Activated CD4-positive, CD25-positive, alpha-beta regulatory T cell treated with anti-CD3 and anti-CD28 coated beads, Interleukin-2, amount 50 U/mL, for 72 hours (primary cell): ENCODE data around the gene TMC2.

Experiments
- DNase-seq: peaks from one replicate; pipeline ENCODE4 v3.0.0; 2021

Gene TMC2

DNA sequence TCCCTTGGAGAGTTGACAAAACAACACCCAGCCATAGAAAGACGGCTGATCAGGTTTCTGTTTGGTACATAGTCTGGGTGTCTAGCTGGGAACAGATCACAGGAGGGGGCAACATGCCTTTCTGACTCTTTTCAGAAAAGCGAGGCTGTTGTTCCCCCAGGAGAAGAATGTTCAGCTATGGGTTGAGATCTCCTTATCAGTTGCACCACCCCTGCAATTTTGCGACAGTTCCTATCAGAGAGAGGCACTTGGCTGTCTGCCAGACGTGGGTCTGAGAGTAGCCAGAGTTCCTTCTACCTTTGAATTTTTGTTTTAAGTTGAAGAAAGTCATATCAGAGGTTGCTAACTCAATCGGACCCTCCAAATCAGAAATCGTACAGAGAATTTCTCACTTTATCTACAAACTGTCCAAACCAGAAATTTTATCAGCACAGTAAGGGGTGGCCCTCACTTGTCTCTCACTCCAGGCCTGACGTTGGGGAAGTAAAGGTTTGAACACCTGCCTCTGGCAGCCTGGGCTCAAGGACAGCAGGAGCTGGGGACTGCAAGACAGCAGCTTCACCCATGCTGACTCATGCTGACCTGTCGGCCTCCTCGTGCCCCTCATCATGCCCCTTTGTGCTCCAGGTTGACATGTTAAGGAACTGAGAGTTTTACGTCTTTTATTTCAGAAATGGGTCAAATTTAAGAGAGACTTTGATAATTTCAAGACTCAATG is 42.3 kb downstream of the TMC2 start:
- DNase-seq: no peak

DNA sequence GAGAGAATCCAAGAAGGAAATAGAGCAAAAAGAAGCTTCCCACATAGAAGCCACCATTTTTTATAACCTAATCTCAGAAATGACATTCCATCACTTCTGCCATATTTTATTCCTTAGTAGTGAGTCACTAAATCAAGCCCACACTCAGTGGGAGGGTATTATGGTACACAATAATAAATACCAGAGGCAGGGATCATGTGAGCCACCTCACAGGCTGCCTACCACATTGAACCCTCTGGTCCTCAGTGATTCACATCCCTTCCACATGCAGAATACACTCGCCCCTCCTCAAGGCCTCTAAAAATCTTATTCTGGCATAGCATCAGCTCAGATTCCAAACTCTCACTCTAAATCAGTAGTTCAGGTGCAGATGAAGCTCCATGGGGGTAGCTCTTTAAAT is 49.4 kb downstream of the TMC2 start:
- no peak for DNase-seq

DNA sequence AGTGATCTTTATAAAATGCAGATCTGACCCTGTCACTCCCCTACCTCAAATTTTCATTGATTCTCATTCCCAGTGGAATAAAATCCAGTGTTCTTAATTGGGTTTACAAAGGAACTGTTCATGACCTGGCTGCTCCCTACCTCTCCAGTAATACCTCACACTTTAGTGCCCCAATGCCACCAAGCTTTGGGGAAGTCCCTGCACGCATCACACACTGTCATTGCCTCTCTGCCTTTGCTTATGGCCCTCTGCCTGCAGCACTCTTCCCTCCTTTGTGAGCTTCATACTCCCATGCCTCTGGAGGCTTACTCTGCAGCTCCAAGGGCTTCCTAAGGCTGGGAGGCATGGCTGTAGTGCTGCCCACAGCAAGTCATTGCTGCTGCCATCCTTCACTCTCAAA is 57.4 kb downstream of the TMC2 start:
- DNase-seq: no peak

DNA sequence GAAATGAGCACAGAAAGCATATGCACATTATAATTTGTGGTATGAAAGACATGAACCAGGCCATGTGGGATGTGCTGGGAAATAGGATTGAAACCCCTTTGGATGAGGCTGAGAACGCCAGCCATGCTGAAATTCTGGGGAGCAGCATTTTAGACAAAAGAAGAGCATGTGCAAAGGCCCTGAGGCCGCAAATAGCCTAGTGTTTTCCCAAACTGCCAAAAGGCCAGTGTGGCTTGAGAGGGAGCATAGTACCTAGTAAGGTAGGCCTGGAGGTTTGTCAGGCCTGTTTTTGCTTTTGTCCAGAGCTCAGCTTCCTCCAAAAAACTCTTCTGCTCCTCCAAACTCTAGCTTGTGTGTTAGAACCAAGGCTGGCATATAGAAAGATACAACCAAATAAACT is 58.7 kb downstream of the TMC2 start:
- DNase-seq: no peak

DNA sequence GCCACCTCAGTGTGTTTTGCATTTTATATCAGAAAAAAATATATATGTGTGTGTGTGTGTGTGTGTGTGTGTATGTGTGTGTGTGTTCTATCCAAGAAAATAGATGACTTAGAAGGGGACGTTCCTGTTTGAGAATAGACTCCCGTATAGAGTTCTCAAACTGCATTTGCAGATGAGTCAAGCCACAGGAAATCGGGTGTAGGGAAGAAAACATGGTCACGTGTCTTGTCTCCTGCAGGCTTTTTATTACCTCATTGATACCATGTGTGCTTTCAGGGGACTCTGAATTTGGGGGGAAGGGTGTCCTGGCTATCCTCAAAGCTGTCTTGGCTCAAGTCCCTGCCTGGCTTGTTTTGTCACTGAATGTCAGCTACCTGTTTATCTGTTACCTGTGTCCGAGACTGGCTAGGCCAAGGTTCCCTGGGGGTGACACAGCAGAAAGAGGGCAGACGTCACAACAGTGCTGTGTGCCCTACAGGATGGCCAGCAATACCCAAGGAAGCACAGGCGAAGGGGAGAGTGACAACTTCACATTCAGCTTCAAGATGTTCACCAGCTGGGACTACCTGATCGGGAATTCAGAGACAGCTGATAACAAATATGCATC is 60.4 kb downstream of the TMC2 start:
- DNase-seq: no peak

DNA sequence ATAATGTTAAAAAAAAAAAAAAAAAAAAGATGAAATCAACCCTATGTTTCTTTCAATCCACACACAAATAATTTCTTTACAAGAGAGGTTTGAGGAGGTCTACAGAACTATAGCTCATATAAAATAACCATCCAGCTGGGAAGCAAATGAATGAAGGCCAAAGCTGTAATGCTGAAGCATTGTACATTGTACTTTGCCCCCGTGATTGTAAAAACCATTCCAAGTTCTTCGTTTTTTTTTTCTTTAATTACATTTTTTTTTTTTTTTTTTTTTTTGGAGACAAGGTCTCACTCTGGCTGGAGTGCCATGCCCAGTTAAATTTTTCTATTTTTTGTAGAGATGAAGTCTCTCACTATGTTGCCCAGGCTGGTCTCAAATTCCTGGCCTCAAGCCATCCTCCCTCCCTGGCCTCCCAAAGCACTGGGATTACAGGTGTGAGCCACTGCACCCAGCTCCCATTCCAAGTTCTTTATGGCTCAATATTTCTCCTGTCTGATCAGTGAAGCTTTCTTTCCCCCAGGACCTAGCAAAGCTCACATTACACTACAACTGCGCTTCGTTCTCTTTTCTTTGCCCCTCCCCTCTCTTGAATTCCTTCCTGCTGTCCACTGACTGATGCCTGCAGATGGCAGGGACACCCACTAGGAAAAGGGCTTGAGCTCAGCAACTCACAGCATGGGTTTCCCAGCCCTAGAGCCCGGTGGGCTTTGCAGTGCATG is 63.1 kb downstream of the TMC2 start:
- no peak for DNase-seq

DNA sequence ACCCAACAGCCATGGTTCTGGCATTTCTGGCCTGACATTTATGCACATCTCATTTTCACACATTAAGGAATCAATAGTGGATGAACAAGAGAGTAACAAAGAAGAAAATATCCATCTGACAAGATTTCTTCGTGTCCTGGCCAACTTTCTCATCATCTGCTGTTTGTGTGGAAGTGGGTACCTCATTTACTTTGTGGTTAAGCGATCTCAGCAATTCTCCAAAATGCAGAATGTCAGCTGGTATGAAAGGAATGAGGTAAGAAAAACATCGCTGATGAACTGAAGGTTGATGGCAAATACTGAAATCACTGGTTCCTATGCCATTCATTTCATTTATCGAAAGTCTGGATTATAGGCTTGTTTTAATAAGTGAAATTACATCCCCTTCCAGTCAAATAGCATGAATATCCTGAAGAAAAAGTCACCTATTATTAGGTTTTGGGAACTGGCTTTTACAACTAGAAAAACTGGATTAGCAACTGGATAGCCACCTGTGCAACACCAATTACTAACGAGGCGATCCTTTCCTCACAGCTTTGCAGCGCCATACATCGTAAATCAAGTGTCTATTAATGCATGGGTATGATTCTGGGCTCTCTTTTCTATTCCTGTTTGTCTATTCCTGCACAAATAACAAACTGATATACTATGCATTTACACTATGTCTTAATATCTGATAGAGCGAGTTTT is 65.8 kb downstream of the TMC2 start:
- no peak for DNase-seq

DNA sequence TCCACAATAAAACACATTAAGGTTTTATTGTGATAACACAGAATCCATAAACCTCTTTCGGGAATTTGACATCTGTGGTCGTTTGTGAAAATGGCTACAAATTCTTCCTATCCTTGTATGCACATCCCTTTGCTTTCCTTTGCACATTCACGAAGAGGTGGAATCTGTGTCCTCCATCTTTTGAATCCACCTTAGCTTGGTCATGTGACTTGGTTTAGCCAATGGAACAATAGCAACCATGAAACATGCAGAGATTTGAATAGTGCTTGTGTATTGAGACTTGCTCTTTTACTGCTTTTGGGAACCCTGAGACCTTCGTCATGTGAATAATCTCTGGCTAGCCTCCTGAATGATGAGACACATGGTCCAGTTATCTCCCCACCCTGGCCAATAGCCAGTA is 66.4 kb downstream of the TMC2 start:
- DNase-seq: no peak

DNA sequence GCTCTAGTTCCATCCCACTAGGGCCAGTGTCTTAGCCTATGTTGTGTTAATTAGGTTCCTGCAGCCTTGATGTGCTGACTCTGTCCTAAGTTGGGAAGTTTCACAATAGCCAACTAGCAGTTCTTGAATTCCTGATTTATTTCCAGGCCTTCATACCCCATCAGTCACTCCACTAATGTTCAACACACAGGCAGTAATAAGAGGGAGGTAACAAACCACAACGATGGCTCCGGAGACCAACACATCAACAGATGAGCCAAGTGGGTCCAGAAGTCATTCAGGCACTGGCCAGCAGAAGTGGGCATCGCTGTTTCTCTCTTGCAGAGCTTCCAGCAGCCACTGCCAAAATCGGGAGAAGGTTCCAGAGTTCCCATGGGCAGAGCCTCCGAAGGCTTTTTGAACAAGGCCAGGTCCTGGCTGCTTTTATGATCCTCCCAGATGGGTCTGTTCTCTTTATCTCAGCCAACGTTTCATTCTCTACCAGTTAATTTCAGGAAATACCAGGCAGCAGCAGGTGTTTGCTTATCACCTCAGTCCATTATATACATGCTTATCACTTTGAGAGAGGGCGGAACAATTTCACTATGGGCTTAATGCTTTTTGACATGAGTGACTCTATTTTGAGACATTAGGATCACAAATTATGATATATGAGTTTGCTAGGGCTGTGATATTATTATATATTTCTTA is 67.6 kb downstream of the TMC2 start:
- DNase-seq: no peak

DNA sequence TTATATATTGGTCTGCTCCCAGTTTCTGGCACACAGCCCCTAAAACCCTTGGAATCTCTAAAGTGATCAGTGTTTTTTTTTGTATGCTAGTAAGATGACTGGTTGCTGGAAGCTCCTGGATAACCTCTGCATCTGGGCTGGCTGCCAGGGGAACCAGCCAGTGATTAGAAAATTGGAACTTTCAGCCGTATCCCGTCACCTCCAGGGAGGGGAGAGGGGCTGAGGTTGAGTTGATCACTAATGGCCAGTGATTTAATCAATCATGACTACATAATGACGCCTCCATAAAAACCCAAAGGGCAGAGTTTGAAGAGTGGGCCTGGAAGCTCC is 68.1 kb downstream of the TMC2 start:
- DNase-seq: no peak

DNA sequence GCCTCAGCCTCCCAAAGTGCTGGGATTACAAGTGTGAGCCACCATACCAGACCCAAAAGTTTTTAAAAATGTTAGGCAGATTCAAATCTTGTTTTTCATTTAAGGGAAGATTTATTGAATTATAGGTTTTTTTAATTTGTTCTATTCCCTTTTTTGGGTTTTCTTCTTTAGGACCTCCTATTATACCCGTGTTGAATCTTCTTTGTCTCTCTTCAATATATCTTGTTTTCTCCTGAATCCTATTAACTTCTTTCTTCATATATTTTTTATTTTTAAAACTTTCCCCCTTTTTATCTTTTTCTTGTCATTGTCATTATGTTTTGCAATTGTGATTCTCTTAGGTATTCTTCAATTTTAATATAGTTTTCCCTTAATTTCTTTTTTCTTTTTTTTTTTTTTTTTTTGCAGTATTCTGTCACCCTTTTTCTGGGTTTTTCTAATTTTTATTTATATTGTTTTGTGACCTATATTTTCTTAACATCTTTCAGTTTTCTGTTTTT is 70.2 kb downstream of the TMC2 start:
- DNase-seq: no peak

DNA sequence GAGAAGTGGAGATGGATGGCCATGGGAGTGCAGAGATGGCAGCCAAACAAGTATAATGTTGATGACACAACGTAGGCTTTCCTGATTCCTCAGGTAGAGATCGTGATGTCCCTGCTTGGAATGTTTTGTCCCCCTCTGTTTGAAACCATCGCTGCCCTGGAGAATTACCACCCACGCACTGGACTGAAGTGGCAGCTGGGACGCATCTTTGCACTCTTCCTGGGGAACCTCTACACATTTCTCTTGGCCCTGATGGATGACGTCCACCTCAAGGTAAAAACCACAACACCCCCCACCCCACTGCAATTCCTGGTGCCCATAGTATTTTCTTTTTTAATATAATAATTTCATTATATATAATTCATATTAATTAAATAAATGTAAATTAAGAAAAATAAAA is 74.0 kb downstream of the TMC2 start:
- DNase-seq: no peak

DNA sequence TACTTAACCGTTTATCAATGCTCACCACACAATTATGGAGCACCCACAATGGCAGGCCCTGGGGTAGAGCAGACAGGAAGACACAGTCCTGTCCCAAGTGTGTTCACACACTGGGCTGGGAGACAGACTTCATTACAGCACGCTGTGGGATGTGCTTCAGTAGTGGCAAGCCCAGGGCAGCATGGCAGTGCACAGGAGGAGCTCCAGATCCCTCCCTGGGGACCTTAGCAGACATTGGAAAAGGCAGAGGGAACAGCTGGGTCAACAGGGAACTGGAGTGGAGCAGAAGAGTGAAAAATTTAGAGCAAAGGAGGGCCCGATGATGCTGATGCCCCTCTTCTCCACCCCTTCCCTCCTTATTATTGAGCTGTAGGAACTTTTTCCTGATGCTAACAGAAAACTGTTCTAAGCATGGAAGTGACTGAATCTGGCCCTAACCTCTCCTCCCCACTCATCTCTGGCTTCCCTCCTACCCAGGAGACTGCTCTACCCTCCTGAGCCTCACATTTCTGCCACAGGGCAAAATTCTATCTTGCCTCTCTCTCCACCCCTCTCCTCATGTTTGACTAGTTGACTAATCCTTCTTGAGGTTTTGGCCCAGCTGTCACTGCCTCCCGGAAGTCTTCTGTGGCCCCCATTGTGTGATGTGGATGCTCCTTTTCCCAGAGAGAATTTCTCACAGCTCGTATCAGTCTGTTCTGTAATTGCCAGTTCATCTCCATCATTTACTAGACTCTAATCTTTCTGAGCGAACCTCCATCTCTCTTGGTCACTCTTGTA is 74.8 kb downstream of the TMC2 start:
- no peak for DNase-seq

DNA sequence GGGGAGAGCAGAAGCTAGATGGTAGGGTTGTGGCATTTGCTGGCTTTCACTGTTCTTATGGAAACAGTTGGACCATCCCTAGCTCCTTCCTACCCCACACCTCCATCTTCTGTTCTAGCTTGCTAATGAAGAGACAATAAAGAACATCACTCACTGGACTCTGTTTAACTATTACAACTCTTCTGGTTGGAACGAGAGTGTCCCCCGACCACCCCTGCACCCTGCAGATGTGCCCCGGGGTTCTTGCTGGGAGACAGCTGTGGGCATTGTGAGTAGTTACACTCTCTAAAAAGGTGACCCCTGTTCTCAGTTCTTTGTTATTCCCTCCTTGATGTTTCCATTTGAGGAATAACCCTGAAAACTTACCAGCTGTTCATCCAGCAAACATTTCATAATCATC is 75.7 kb downstream of the TMC2 start:
- no peak for DNase-seq

DNA sequence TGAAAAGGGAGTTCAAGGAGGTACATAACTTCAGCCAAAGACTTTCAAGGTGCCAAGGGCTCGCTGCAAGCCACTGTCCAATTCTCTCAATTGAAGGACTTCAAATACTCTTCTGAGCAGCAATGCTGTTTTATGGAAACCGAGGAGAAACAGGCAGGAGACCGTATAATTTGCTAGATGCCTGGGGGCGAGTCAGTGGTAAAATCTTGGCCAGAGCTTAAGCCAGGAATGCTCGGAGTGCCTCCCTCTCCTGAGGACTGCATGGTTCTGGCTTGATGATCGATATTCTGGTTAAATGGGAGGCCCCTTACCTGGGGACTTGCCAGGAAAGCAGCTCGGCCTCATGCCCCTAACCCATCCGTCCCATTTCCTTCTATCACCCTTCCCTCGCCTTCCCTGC is 80.3 kb downstream of the TMC2 start:
- DNase-seq: no peak

DNA sequence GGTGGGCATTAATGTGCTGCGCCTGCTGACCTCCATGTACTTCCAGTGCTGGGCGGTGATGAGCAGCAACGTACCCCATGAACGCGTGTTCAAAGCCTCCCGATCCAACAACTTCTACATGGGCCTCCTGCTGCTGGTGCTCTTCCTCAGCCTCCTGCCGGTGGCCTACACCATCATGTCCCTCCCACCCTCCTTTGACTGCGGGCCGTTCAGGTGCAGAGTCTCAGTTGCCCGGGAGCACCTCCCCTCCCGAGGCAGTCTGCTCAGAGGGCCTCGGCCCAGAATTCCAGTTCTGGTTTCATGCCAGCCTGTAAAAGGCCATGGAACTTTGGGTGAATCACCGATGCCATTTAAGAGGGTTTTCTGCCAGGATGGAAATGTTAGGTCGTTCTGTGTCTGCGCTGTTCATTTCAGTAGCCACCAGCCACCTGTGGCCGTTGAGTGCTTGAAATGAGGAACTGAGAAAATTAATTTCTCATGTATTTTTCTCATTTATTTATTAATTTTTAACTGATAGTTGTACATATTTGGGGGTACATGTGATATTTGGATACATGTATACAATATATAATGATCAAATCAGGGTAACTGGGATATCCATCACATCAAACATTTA is 80.8 kb downstream of the TMC2 start:
- DNase-seq: no peak

DNA sequence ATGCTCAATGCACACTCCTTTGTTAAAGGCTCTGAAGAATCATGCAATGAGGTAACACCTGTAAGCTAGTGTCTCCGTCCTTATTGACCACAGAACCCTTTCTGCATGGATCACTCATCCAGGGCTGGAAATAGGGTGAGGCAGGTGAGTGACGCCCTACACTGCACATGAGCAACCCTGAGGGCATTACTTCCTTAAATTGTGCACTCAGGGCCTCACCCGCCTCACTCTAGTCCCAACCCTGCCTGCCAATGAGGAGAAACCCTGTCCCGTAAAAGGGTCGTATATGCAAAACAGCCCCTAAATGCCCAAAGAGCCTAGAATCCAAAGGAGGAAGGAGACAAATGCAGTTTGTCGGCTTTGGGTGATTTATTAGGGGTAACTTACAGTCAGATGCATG is 82.4 kb downstream of the TMC2 start:
- no peak for DNase-seq

DNA sequence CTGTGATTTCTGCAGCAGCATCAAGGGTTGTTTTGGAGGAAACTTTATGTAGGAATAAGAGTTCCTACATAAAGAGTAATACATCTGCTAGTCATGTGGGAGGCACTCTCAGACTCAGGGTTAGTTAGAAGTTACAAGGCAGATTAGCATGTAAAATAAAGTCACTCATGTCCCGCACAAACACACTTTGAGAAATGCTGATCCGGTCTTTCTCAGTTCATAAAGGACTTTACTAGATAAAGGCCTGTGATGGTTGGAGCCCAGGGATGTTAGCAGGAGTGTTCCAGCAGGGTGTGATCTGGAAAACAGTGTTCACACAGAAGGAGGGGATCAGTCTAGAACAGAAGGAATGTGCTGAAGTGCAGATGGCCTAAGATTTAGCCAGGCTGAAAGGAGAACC is 83.0 kb downstream of the TMC2 start:
- no peak for DNase-seq

DNA sequence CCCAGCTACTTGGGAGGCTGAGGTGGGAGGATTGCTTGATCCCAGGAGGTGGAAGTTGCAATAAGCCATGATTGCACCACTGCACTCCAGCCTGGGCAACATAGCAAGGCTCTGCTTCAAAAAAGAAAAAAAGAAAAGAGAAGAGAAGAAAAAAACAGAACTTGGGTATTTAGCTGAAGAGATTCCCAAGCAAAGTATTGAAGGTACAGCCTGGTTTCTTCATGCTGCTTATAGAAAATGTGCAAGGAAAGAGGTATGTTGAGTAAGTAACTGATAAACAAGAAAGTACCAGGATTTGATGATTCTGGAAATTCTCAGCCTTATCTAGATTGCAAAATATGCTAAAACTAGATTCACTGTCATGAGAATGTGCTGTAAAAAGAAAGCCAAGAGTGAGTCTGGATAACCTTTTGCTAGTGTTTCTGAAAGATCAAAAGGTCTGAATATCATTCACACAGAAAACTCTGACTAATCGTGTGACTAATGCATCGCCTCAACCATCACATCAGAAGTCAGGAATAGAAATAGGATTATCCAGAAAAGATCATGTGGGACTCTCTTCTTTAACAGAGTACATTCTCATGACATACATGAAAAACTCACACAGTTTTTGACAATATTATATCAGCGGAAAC is 83.7 kb downstream of the TMC2 start:
- no peak for DNase-seq

DNA sequence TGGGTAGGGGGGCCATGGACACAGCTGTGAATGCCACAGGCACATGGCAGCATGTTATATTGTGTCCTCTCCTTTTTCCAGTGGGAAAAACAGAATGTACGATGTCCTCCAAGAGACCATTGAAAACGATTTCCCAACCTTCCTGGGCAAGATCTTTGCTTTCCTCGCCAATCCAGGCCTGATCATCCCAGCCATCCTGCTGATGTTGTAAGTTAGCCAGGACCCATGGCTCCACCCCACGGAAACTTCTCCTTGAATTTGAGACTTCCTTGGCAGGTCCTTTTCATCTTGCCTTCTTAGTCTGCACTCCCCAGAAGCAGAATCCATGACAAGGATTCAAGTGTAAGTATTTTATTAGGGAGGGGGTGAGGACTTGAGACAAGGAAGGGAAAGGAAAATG is 87.8 kb downstream of the TMC2 start:
- DNase-seq: no peak

DNA sequence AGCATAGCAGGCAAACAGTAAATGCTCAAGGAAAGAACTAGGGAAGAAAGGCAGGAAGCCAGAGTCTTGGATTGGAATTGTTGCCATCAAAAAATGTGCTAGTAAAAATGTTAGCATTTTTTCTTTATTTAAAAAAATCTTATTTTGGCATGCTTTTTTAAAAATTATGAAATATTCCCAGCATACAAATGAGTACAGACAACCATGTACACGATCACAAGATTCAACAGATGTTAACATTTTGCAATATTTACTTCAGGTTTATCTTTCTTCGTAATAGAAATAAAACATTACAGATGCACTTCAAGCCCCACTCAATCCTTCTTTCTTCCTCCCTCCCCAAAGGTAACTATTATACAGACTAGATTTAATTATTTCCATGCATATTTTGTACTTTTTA is 88.7 kb downstream of the TMC2 start:
- no peak for DNase-seq
